ENCODE data around the gene HSD11B2. TPM values are rescaled to one million over a fixed set of nuclear protein-coding genes. Genes with fewer than 3 reads are reported as not detected.

Gene HSD11B2
- total RNA-seq, 4 donors from 2014 or later, result 0.20 to 2.9 (median 0.60) TPM; not detected in 1

DNA sequence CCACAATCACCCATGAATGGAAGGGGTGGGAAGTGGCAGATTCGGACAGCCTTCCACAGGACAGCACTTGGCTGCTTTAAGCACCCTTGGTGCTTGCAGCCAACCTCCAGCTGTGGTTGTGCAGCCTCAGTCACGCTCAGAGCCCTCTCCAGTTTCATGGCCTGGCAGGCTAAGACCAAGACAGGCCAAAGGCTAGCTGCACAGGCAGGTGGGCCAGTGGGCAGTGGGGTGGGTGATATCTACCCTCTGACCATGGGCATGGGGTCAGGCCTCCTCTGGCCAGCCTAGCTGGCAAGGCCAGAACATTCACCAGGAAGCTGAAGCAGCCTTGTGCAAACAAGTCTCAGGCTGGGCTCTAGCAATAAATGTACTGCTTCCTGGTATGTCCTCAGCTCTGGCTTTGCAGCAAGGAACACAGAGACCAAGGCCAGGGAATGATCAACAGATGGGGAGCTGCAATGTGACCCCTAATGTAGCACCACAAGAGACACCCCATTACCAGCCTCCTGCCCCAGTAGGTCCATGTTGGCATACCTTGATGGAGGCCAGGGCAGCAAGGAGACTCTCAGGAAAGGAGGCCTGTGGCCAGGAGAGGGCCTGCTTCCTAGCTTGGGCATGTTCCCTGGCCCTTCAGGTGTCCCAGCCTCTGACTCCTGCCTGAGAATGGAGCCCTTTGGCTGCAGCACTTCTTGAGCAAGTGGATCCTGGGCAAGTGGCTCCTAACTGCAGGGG, 20.9 kb downstream of the HSD11B2 start:
- Histone ChIP-seq H3K4me1 (peaks cover 0 to 71% (median 34%) of the 10 kb centered on the region in 4 donors), H3K27me3 (no peaks in the 10 kb centered on the region), H3K27ac (peak overlapping the region in 1 of 4 donors; percentile 66), H3K9me3 (no peaks in the 10 kb centered on the region), H3K36me3 (peaks cover 0 to 35% (median 0%) of the 10 kb centered on the region in 3 donors), H3K4me3 (no peak overlapping the region)
- TF ChIP-seq POLR2A (IDR thresholded peaks at IDR 0.05) (no peak), EP300 (IDR thresholded peaks at IDR 0.05) (no peak)
- TF ChIP-seq, protein P1, sequence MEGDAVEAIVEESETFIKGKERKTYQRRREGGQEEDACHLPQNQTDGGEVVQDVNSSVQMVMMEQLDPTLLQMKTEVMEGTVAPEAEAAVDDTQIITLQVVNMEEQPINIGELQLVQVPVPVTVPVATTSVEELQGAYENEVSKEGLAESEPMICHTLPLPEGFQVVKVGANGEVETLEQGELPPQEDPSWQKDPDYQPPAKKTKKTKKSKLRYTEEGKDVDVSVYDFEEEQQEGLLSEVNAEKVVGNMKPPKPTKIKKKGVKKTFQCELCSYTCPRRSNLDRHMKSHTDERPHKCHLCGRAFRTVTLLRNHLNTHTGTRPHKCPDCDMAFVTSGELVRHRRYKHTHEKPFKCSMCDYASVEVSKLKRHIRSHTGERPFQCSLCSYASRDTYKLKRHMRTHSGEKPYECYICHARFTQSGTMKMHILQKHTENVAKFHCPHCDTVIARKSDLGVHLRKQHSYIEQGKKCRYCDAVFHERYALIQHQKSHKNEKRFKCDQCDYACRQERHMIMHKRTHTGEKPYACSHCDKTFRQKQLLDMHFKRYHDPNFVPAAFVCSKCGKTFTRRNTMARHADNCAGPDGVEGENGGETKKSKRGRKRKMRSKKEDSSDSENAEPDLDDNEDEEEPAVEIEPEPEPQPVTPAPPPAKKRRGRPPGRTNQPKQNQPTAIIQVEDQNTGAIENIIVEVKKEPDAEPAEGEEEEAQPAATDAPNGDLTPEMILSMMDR (IDR thresholded peaks at IDR 0.05), result no peak
- DNase-seq (ENCODE audit: low spot score in 2 of 2), result no peak
- WGBS, 2 donors, result 67 to 86% methylated on average over 1 of the region's 2 CpGs

DNA sequence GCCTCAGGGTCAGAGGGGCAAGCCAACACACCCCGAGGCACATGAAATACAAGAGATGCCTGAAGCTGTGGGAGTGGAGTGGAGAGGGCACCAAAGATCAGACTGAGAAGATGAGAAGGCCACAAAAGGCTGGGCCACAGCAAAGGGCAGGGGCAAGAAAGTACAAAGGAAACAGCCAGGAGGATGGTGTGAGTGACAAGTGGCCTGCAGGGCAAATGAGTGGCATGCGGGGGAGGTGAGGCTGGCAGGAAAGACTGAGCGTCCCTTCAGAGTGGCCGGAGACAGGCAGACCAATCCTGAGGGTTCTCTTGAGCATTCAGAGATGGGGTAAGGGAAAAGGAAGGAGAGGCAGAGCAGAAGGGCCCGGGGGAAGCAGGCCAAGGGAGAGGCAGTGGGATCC, 23.2 kb downstream of the HSD11B2 start:
- TF ChIP-seq EP300 (IDR thresholded peaks at IDR 0.05) (no peak), POLR2A (IDR thresholded peaks at IDR 0.05) (no peak)
- TF ChIP-seq, protein P1 (IDR thresholded peaks at IDR 0.05), result no peak
- DNase-seq (ENCODE audit: low spot score in 2 of 2), result no peak
- no peak overlapping the region for H3K4me3 ChIP-seq
- H3K9me3 ChIP-seq, result no peaks in the 10 kb centered on the region
- 49 to 53% methylated on average over 5 of the region's 5 CpGs for WGBS, 2 donors
- peaks cover 0 to 29% (median 0%) of the 10 kb centered on the region in 3 donors for H3K36me3 ChIP-seq
- peak overlapping the region in 1 of 4 donors; percentile 0 for H3K27ac ChIP-seq
- no peaks in the 10 kb centered on the region for H3K27me3 ChIP-seq
- peaks cover 0 to 80% (median 47%) of the 10 kb centered on the region in 4 donors for H3K4me1 ChIP-seq

DNA sequence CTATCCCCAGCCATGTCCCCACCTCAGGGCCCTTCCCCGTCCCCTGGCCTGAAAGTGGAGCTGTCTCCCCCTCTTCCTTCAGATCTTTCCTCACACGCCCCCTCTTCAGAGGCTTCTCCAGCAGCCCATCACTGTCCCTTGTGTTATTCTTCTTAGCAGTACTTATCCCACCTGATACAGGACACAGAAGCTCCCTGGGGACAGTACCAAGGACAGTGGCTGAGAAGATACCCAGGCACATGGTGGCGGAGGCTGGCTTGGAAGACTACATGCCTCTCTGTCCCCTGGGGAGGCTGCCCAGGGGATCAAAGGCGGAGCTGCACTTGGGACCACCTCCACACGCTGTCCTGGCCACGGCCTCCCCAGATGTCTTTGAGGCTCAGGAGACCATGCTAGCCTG, 23.9 kb downstream of the HSD11B2 start:
- H3K4me1 ChIP-seq, result peaks cover 6 to 82% (median 52%) of the 10 kb centered on the region in 4 donors
- no peaks in the 10 kb centered on the region for H3K9me3 ChIP-seq
- 92 to 97% methylated on average over 4 to 6 of the region's 6 CpGs for WGBS, 2 donors
- no peak overlapping the region for H3K4me3 ChIP-seq
- H3K27ac ChIP-seq, result no peak overlapping the region
- H3K27me3 ChIP-seq, result no peaks in the 10 kb centered on the region
- TF ChIP-seq POLR2A (IDR thresholded peaks at IDR 0.05), result no peak
- DNase-seq (ENCODE audit: low spot score in 2 of 2), result no peak
- peaks cover 0 to 28% (median 0%) of the 10 kb centered on the region in 3 donors for H3K36me3 ChIP-seq

DNA sequence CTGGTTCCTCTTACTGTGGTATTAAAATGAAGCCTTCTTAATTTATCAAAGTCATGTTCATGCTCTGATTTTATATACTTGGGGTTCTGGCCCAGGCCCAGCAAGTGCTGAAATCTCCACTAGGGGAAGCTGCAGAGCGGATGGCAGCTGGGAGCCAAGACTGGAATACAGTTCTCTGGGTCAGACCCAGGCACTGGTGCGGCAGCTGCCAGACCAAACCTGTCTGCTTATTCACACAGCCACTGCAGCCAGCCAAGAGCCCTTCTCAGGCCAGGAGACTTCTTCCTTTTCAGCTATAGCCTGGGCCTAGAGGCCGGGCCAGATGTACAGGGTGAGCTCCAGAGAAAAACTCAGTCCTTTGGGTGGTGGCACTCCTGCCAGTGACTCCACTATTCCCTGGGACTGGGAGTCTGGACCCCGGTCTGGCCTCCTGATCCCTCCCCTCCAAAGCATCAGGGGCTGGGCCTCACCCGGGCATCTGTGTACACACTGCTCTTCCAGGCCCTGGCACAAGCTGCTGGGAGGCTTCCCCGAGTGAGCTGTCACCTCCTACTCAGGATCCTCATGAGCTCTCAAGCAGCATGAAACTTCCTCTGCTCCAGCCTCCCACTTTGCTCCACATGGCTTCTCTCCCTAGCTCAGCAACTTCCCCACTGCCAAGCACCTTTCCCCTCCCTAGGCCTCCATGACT, 25.6 kb downstream of the HSD11B2 start:
- Histone ChIP-seq H3K4me1 (peaks cover 8 to 82% (median 62%) of the 10 kb centered on the region in 4 donors), H3K27me3 (no peaks in the 10 kb centered on the region), H3K9me3 (no peaks in the 10 kb centered on the region), H3K27ac (peak overlapping the region in 3 of 4 donors; percentile 78 to 81 (median 78)), H3K4me3 (no peak overlapping the region), H3K36me3 (peaks cover 0 to 18% (median 0%) of the 10 kb centered on the region in 3 donors)
- DNase-seq (ENCODE audit: low spot score in 2 of 2), result no peak
- no peak for TF ChIP-seq POLR2A (IDR thresholded peaks at IDR 0.05)
- TF ChIP-seq, protein P1 (IDR thresholded peaks at IDR 0.05), result peak in 4 of 5 experiments; percentile 17 to 40 (median 22)
- 35 to 46% methylated on average over 4 to 6 of the region's 6 CpGs for WGBS, 2 donors

DNA sequence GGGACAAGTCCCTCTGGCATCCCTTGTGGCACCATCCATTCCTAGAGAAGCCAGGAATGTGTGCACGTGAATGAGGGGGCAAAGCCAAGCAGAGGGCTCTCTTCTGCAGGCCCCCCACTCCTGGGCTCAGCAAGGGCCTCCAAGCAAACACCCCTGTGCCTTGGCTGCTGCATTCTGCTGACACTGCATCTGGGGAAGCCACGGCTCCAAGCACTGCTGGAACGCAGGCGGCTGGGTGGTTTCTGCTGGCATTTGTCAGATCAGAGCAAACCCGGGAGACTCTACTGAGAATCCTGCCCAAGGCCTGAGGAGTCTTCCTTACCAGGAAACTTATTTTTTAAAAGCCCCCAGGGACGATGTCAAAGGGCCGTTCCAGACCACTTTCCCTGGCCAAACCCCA, 26.7 kb downstream of the HSD11B2 start:
- Histone ChIP-seq H3K4me3 (no peak overlapping the region), H3K36me3 (peaks cover 0 to 7% (median 0%) of the 10 kb centered on the region in 3 donors), H3K27ac (peak overlapping the region in 3 of 4 donors; percentile 78 to 81 (median 78)), H3K27me3 (no peaks in the 10 kb centered on the region), H3K9me3 (no peaks in the 10 kb centered on the region), H3K4me1 (peaks cover 8 to 83% (median 69%) of the 10 kb centered on the region in 4 donors)
- no peak for DNase-seq (ENCODE audit: low spot score in 2 of 2)
- WGBS, 2 donors, result 45 to 58% methylated on average over 7 of the region's 7 CpGs
- TF ChIP-seq, protein P1 (IDR thresholded peaks at IDR 0.05), result no peak
- TF ChIP-seq EP300 (IDR thresholded peaks at IDR 0.05) (no peak), POLR2A (IDR thresholded peaks at IDR 0.05) (no peak)

Measured in tibial nerve (tissue), 4 donors.